H9 (cell line): ENCODE measurements around the gene STX10. TPM values are rescaled to one million over a fixed set of nuclear protein-coding genes. Genes with fewer than 3 reads are reported as not detected.

Experiments used
- DNase-seq: peaks from one replicate; pipeline ENCODE4 v3.0.0-alpha.2; 2017
- H2AFZ ChIP-seq: one replicate; pipeline ENCODE4 v1.6.1; 2013; ENCODE audit warnings: mild to moderate bottlenecking, low read length, control low read depth, moderate library complexity
- H2AK5ac ChIP-seq: 2 replicates; pipeline ENCODE4 v1.6.1; 2013; ENCODE audit warnings: low read length, control low read depth, mixed read lengths; ENCODE audit not compliant: insufficient read length
- H2BK120ac ChIP-seq: one replicate; pipeline ENCODE4 v1.6.1; 2013; ENCODE audit warnings: low read depth, mild to moderate bottlenecking, low read length, control low read depth, inconsistent platforms; ENCODE audit not compliant: poor library complexity, severe bottlenecking
- H2BK12ac ChIP-seq: 2 replicates; pipeline ENCODE4 v1.6.1; 2013; ENCODE audit warnings: low read length, control low read depth, mixed read lengths, low read depth; ENCODE audit not compliant: insufficient read length
- H2BK15ac ChIP-seq: 2 replicates; pipeline ENCODE4 v1.6.1; 2013; ENCODE audit warnings: low read depth, low read length, control low read depth
- H2BK20ac ChIP-seq: one replicate; pipeline ENCODE4 v1.6.1; 2013; ENCODE audit warnings: low read depth, mild to moderate bottlenecking, low read length, control low read depth, inconsistent platforms; ENCODE audit not compliant: poor library complexity, severe bottlenecking
- H2BK5ac ChIP-seq: 2 replicates; pipeline ENCODE4 v1.6.1; 2013; ENCODE audit warnings: low read length, control low read depth, mixed read lengths; ENCODE audit not compliant: insufficient read length
- H3K14ac ChIP-seq: 2 replicates; pipeline ENCODE4 v1.6.1; 2013; ENCODE audit warnings: low read length, control low read depth; ENCODE audit not compliant: insufficient read depth
- H3K18ac ChIP-seq: 2 replicates; pipeline ENCODE4 v1.6.1; 2013; ENCODE audit warnings: low read depth, mild to moderate bottlenecking, mixed read lengths, low read length, control low read depth; ENCODE audit not compliant: insufficient read length
- H3K23ac ChIP-seq: 2 replicates; pipeline ENCODE4 v1.6.1; 2013; ENCODE audit warnings: low read length, control low read depth, mixed read lengths, low read depth; ENCODE audit not compliant: insufficient read length
- H3K23me2 ChIP-seq: 2 replicates; pipeline ENCODE4 v1.6.1; 2013; ENCODE audit warnings: low read depth, mild to moderate bottlenecking, mixed read lengths, low read length, control low read depth; ENCODE audit not compliant: insufficient read length, poor library complexity, severe bottlenecking
- H3K27ac ChIP-seq: 2 replicates; pipeline ENCODE4 v1.5.1; 2013; ENCODE audit warnings: low read length, control low read depth, mixed read lengths, low read depth; ENCODE audit not compliant: insufficient read length
- H3K27me3 ChIP-seq: 2 replicates; pipeline ENCODE4 v1.6.1; 2013; ENCODE audit warnings: low read length, control low read depth, inconsistent platforms; ENCODE audit not compliant: insufficient read depth
- H3K4ac ChIP-seq: 2 replicates; pipeline ENCODE4 v1.6.1; 2013; ENCODE audit warnings: low read depth, mild to moderate bottlenecking, control low read depth, inconsistent platforms, low read length, moderate library complexity
- H3K4me1 ChIP-seq: 2 replicates; pipeline ENCODE4 v1.6.1; 2013; ENCODE audit warnings: low read length, control low read depth, inconsistent platforms; ENCODE audit not compliant: insufficient read depth
- H3K4me2 ChIP-seq: 2 replicates; pipeline ENCODE4 v1.6.1; 2013; ENCODE audit warnings: low read length, control low read depth, mixed read lengths; ENCODE audit not compliant: insufficient read length, insufficient read depth
- H3K56ac ChIP-seq: 2 replicates; pipeline ENCODE4 v1.6.1; 2013; ENCODE audit warnings: low read depth, mild to moderate bottlenecking, mixed read lengths, low read length, control low read depth; ENCODE audit not compliant: insufficient read length
- H3K79me1 ChIP-seq: 2 replicates; pipeline ENCODE4 v1.6.1; 2013; ENCODE audit warnings: low read depth, mild to moderate bottlenecking, moderate library complexity, low read length, control low read depth, inconsistent platforms; ENCODE audit not compliant: insufficient read depth, poor library complexity, severe bottlenecking
- H3K79me2 ChIP-seq: 2 replicates; pipeline ENCODE4 v1.6.1; 2013; ENCODE audit warnings: low read length, control low read depth, inconsistent platforms; ENCODE audit not compliant: insufficient read depth
- H3K9ac ChIP-seq: 2 replicates; pipeline ENCODE4 v1.6.1; 2013; ENCODE audit warnings: low read length, control low read depth, mixed read lengths; ENCODE audit not compliant: insufficient read length; ENCODE audit errors: extremely low read depth
- H3K9me3 ChIP-seq: one replicate; pipeline ENCODE4 v1.6.1; 2013; ENCODE audit warnings: low read depth, low read length, inconsistent platforms; ENCODE audit not compliant: control insufficient read depth
- H3T11ph ChIP-seq: one replicate; pipeline ENCODE4 v1.6.1; 2013; ENCODE audit warnings: mild to moderate bottlenecking, low read length, control low read depth, inconsistent platforms
- H4K20me1 ChIP-seq: one replicate; pipeline ENCODE4 v1.6.1; 2013; ENCODE audit not compliant: control insufficient read depth, insufficient read length, insufficient read depth
- H4K5ac ChIP-seq: 2 replicates; pipeline ENCODE4 v1.6.1; 2013; ENCODE audit warnings: low read depth, mild to moderate bottlenecking, mixed read lengths, low read length, control low read depth; ENCODE audit not compliant: insufficient read length
- H4K8ac ChIP-seq: replicated peaks from 2 replicates; pipeline ENCODE4 v1.6.1; 2013; ENCODE audit warnings: low read length, control low read depth, mixed read lengths, low read depth; ENCODE audit not compliant: insufficient read length
- H4K91ac ChIP-seq: 2 replicates; pipeline ENCODE4 v1.6.1; 2013; ENCODE audit warnings: low read depth, mild to moderate bottlenecking, moderate library complexity, mixed read lengths, low read length, control low read depth; ENCODE audit not compliant: insufficient read length
- H3K27ac Mint-ChIP-seq, 3 experiments: 2 replicates in 2 of 3; 3 replicates in 1 of 3; pipeline ENCODE4 v1.8.0; 2020 to 2021; ENCODE audit warnings: mixed read lengths in 3 of 3, mild to moderate bottlenecking in 1 of 3, moderate library complexity in 1 of 3
- H3K27me3 Mint-ChIP-seq: 2 replicates; pipeline ENCODE4 v1.8.0; 2021; ENCODE audit warnings: low read depth, mild to moderate bottlenecking, moderate library complexity, mixed read lengths
- H3K36me3 Mint-ChIP-seq, 3 experiments: 2 replicates in 2 of 3; 3 replicates in 1 of 3; pipeline ENCODE4 v1.8.0; 2020 to 2021; ENCODE audit warnings: low read depth in 3 of 3, mixed read lengths in 3 of 3; ENCODE audit not compliant: insufficient read depth in 1 of 3
- H3K4me1 Mint-ChIP-seq, 2 experiments: 2 replicates each; pipeline ENCODE4 v1.8.0; 2020; ENCODE audit warnings: mixed read lengths in 2 of 2
- H3K4me3 Mint-ChIP-seq, 2 experiments: 2 replicates in 1 of 2; 3 replicates in 1 of 2; pipeline ENCODE4 v1.8.0; 2020 to 2021; ENCODE audit warnings: mild to moderate bottlenecking in 2 of 2, mixed read lengths in 2 of 2, moderate library complexity in 1 of 2
- H3K9me3 Mint-ChIP-seq, 2 experiments: 2 replicates in 1 of 2; 3 replicates in 1 of 2; pipeline ENCODE4 v1.8.0; 2020; ENCODE audit warnings: mild to moderate bottlenecking in 2 of 2, mixed read lengths in 2 of 2, moderate library complexity in 1 of 2
- CTCF ChIP-seq: fragments of 200-600 bp; sonication (generic); conservative IDR thresholded peaks from 3 replicates; pipeline ENCODE4 v1.8.0; 2021; ENCODE audit warnings: antibody characterized with exemption, mild to moderate bottlenecking
- WGBS: extraction: QIAGEN DNeasy Blood & Tissue Kit; methylation state at CpG from one replicate; pipeline ENCODE4 v1.1.7; 2013; ENCODE audit warnings: missing lambda C conversion rate, low lambda C conversion rate, mixed read lengths; ENCODE audit not compliant: insufficient read length; ENCODE audit errors: extremely low coverage; 5-methylcytosine and 5-hydroxymethylcytosine counted together
- total RNA-seq: library from RNA; stranded (reverse); gene quantifications from 2 replicates; pipeline ENCODE4 v1.2.1, GENCODE V29; 2021

The STX10 gene
- total RNA-seq, 1 experiment from 2014 or later: 39.4 TPM

- no peaks in the 10 kb centered on the region for H3K4me1 ChIP-seq
- no peak overlapping the region for H3K23ac ChIP-seq
- H2AFZ ChIP-seq: no peak overlapping the region
- no peak for TF ChIP-seq CTCF
- no peak overlapping the region for H2BK120ac ChIP-seq
- H2BK12ac ChIP-seq: no peak overlapping the region
- no peak overlapping the region for H3K18ac ChIP-seq
- H4K91ac ChIP-seq: no peak overlapping the region
- H3K79me2 ChIP-seq: peaks cover 32% of the 10 kb centered on the region; the same call in 1 of the 2 replicates
- peak overlapping the region in 2 of 3 experiments; percentile 55 to 72; a peak in 5 of 7 replicates for H3K27ac Mint-ChIP-seq
- H2AK5ac ChIP-seq: no peak overlapping the region
- no peak overlapping the region for H2BK20ac ChIP-seq
- H3K23me2 ChIP-seq: no peaks in the 10 kb centered on the region
- DNase-seq: peak; percentile 29
- no peak overlapping the region for H3K56ac ChIP-seq
- no peaks in the 10 kb centered on the region for H3K27me3 ChIP-seq
- H3K9me3 ChIP-seq: no peaks in the 10 kb centered on the region
- H2BK15ac ChIP-seq: no peak overlapping the region
- no peak overlapping the region for H4K5ac ChIP-seq
- no peak overlapping the region for H4K8ac ChIP-seq
- H3K9me3 Mint-ChIP-seq: no peaks in the 10 kb centered on the region
- H3K4ac ChIP-seq: no peak overlapping the region
- H3K27me3 Mint-ChIP-seq: no peaks in the 10 kb centered on the region
- peaks cover 3 to 14% of the 10 kb centered on the region in 2 experiments; a peak in 2 of 4 replicates for H3K4me1 Mint-ChIP-seq
- H2BK5ac ChIP-seq: no peak overlapping the region
- peaks cover 17 to 55% (median 33%) of the 10 kb centered on the region in 3 experiments; a peak in 6 of 7 replicates for H3K36me3 Mint-ChIP-seq
- H3K27ac ChIP-seq: no peak overlapping the region
- H3K14ac ChIP-seq: no peak overlapping the region
- no peaks in the 10 kb centered on the region for H4K20me1 ChIP-seq
- H3K4me2 ChIP-seq: no peak overlapping the region
- no peak overlapping the region for H3K4me3 Mint-ChIP-seq
- no CpG with 5 or more reads among the region's 8 CpGs for WGBS
- no peak overlapping the region for H3K9ac ChIP-seq
- no peak overlapping the region for H3T11ph ChIP-seq
- H3K79me1 ChIP-seq: peaks cover 8% of the 10 kb centered on the region
These were observed 17.5 kb downstream of the STX10 start for GRCh38 chr19:13132471-13133180.
